LNCaP clone FGC (cell line): ENCODE measurements around the gene DENND5B.
"Not testable (repeated sequence)": the region's sequence is repeated elsewhere in the genome, so short reads cannot be mapped to it uniquely, and the experiment has no call there.

Source experiments
- DNase-seq: peaks from one replicate; pipeline ENCODE4 v3.0.0-alpha.2; 2011; ENCODE audit warnings: low read depth
- H3K4me3 ChIP-seq: 2 replicates; pipeline ENCODE4 v1.5.1; 2011; ENCODE audit warnings: mild to moderate bottlenecking, low read depth, low read length, control low read depth
- CTCF ChIP-seq: IDR thresholded peaks from 2 replicates; pipeline ENCODE4 v1.5.1; 2012; ENCODE audit warnings: mild to moderate bottlenecking; ENCODE audit not compliant: control insufficient read depth, insufficient read depth; ENCODE audit errors: extremely low read depth

DENND5B gene

GRCh38 chr12:31557707-31558106, 33.2 kb downstream of the DENND5B start:
- DNase-seq, result no peak
- H3K4me3 ChIP-seq, result no peak overlapping the region
- TF ChIP-seq CTCF, result no peak

GRCh38 chr12:31555466-31555865, 35.5 kb downstream of the DENND5B start:
- DNase-seq, result not testable (repeated sequence)

GRCh38 chr12:31550590-31550989, 40.3 kb downstream of the DENND5B start:
- not testable (repeated sequence) for H3K4me3 ChIP-seq, DNase-seq

More at GRCh38 chr12:31555466-31555865, 35.5 kb downstream of the DENND5B start:
- not testable (repeated sequence) for H3K4me3 ChIP-seq

- H3K4me3 ChIP-seq, result no peak overlapping the region
- TF ChIP-seq CTCF, result no peak
- DNase-seq, result no peak
Observed at GRCh38 chr12:31536672-31537071, 54.3 kb downstream of the DENND5B start.

GRCh38 chr12:31533470-31533869, 57.5 kb downstream of the DENND5B start:
- no peak for TF ChIP-seq CTCF
- DNase-seq, result no peak
- no peak overlapping the region for H3K4me3 ChIP-seq

- DNase-seq, result no peak
- no peak for TF ChIP-seq CTCF
- H3K4me3 ChIP-seq, result no peak overlapping the region
Observed at GRCh38 chr12:31531893-31532292, 59.0 kb downstream of the DENND5B start.

GRCh38 chr12:31528095-31528494, 62.8 kb downstream of the DENND5B start:
- H3K4me3 ChIP-seq, result no peak overlapping the region
- no peak for TF ChIP-seq CTCF
- no peak for DNase-seq

GRCh38 chr12:31527083-31527482, 63.9 kb downstream of the DENND5B start:
- no peak for TF ChIP-seq CTCF
- H3K4me3 ChIP-seq, result no peak overlapping the region
- DNase-seq, result no peak
